ENCODE measurements around the gene GARS1. TPM values are rescaled to one million over a fixed set of nuclear protein-coding genes. Genes with fewer than 3 reads are reported as not detected.
A peak's percentile ranks its signal among the peaks of the same experiment; 100 is the strongest.

GARS1 gene
- total RNA-seq, 5 donors from 2014 or later (not counting 1 experiment from before 2014, with no cell fraction given) = 78.8 to 121 (median 114) TPM

GRCh38 chr7:30683306-30683705, 88.6 kb downstream of the GARS1 start:
- Histone ChIP-seq H3K27me3 (replicated peaks in 1 of 2; ENCODE audit: control insufficient read depth in 2 of 2, extremely low read depth in 1 of 2, insufficient read depth in 2 of 2, low read length in 1 of 2) (peaks cover 11 to 70% of the 10 kb centered on the region in 2 experiments), H3K36me3 (ENCODE audit: control insufficient read depth in 2 of 2, extremely low read depth in 1 of 2, insufficient read depth in 1 of 2, low read length in 1 of 2) (no peaks in the 10 kb centered on the region), H3K4me1 (ENCODE audit: control insufficient read depth in 1 of 2, extremely low read depth in 1 of 2, insufficient read depth in 2 of 2, low read length in 2 of 2) (peaks cover 0 to 20% of the 10 kb centered on the region in 2 experiments), H3K4me3 (ENCODE audit: control insufficient read depth in 1 of 2, extremely low read depth in 1 of 2, low read length in 1 of 2) (no peak overlapping the region), H3K27ac (ENCODE audit: low read length) (no peak overlapping the region), H3K9me3 (no peaks in the 10 kb centered on the region)
- ATAC-seq (replicated peaks in 1 of 4) (no peak), DNase-seq (no peak)
- ChIA-PET POLR2A (no interaction called here), CTCF (interaction anchor here in 1 of 2 donors (3.2 kb wide), 1 partner anchor 57 kb away, joined by 16 read pairs; no protein-coding TSS in a partner anchor)
- H3K36me3 Mint-ChIP-seq = no peaks in the 10 kb centered on the region
- H3K4me1 Mint-ChIP-seq = peaks cover 9 to 19% (median 14%) of the 10 kb centered on the region in 3 donors
- 79% methylated on average over 2 of the region's 5 CpGs for WGBS (ENCODE audit: insufficient coverage)
- H3K9me3 Mint-ChIP-seq = no peaks in the 10 kb centered on the region
- peak overlapping the region; percentile 28 to 84 (median 49) for H3K4me3 Mint-ChIP-seq
- peak overlapping the region in 1 of 2 donors; percentile 25 for H3K27ac Mint-ChIP-seq
- H3K27me3 Mint-ChIP-seq = peaks cover 49 to 64% of the 10 kb centered on the region in 2 donors

Other genes starting within 250 kb of the GARS1 start
- 10 to 100 TPM; 15.6 to 24.6 (median 19.4) TPM for gene NOD1, start 116.1 kb upstream of the GARS1 start, total RNA-seq
- gene GGCT, start 90.0 kb upstream of the GARS1 start, total RNA-seq = 10 to 100 TPM in 4 of 5 donors, 1 to 10 TPM in 1; 7.4 to 14.1 (median 12.5) TPM
- gene CRHR2, start 87.6 kb downstream of the GARS1 start, total RNA-seq = under 1 TPM in 1 of 5 donors, not detected in 4; 0.09 TPM
- 1 to 10 TPM in 1 of 5 donors, under 1 TPM in 4; 0.14 to 1.7 (median 0.75) TPM for gene INMT, start 157.3 kb downstream of the GARS1 start, total RNA-seq
- gene MINDY4, start 176.5 kb downstream of the GARS1 start, total RNA-seq = 1 to 10 TPM in 4 of 5 donors, under 1 TPM in 1; 0.60 to 1.7 (median 1.2) TPM

Data from T-cell (primary cell).